Measurements from ENCODE around the gene PIEZO1. TPM values are rescaled to one million over a fixed set of nuclear protein-coding genes. Genes with fewer than 3 reads are reported as not detected.

PIEZO1 gene
- total RNA-seq, 4 donors from 2014 or later: 196 to 281 (median 206) TPM

DNA sequence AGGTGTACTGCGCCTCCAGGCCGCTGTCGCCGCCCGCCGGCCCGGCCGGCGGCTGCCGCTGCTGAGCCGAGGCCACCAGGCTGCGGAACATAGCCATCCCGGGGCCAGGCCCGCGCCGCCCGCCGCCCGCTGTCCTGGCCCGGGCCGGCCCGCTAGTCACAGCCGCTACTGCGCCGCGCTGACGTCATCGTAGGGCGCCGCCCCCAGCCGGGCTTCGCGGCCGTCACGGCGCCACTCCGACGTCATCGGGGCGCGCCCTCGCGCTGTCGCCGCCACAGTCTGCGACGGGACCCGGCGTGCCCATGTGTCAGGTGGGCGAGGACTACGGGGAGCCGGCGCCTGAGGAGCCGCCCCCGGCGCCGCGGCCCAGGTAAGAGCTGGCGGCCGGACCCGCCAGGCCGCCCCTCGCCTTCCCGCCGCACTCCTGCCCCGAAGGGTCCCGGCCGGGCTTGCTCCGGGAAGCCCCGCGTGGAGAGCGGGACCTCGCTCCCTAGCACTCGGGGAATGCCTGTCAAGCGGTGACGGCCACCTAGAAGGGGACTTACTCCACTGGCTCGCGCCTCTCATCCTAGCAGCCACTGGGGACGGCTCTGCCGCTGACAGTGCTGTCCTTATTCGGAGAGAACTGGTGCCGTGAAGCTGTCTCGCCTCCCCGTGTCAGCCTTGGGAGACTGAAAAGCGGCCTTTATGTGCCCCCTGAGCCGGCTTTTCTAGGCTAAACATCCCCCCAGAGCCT lies 78.6 kb downstream of the PIEZO1 start, which contains the start of the genes CTU2 and RNF166:
CTU2 (plus strand) TSS at position 275 of the 736 bp plus-strand sequence; CDS start at position 303, 28 bp downstream.
RNF166 (minus strand) TSS at position 180 of the 736 bp plus-strand sequence; CDS start at position 97, 83 bp downstream.
- peak; percentile 80 to 97 for DNase-seq (ENCODE audit: low spot score in 2 of 2)
- peak within 1 kb of the TSS; percentile 80 for H3K4me3 ChIP-seq (ENCODE audit: low read depth, poor library complexity, severe bottlenecking)
- intact Hi-C loops (cut with DNase I; ENCODE audit: low total_unique reads): no loop called here
- no peak for TF ChIP-seq POLR2A (IDR thresholded peaks at IDR 0.05)
- TF ChIP-seq, protein P1, sequence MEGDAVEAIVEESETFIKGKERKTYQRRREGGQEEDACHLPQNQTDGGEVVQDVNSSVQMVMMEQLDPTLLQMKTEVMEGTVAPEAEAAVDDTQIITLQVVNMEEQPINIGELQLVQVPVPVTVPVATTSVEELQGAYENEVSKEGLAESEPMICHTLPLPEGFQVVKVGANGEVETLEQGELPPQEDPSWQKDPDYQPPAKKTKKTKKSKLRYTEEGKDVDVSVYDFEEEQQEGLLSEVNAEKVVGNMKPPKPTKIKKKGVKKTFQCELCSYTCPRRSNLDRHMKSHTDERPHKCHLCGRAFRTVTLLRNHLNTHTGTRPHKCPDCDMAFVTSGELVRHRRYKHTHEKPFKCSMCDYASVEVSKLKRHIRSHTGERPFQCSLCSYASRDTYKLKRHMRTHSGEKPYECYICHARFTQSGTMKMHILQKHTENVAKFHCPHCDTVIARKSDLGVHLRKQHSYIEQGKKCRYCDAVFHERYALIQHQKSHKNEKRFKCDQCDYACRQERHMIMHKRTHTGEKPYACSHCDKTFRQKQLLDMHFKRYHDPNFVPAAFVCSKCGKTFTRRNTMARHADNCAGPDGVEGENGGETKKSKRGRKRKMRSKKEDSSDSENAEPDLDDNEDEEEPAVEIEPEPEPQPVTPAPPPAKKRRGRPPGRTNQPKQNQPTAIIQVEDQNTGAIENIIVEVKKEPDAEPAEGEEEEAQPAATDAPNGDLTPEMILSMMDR (IDR thresholded peaks at IDR 0.05): no peak
- 0% methylated on average over 5 to 7 of the region's 86 CpGs for WGBS, 2 donors

GRCh38 chr16:88705801-88706228 lies 79.2 kb downstream of the PIEZO1 start:
- no peak for TF ChIP-seq POLR2A (IDR thresholded peaks at IDR 0.05)
- TF ChIP-seq, protein P1 (IDR thresholded peaks at IDR 0.05): no peak
- 0 to 1% methylated on average over 10 to 43 of the region's 57 CpGs for WGBS, 2 donors
- DNase-seq (ENCODE audit: low spot score in 2 of 2): no peak
- peak overlapping the region; percentile 80 for H3K4me3 ChIP-seq (ENCODE audit: low read depth, poor library complexity, severe bottlenecking)
- intact Hi-C loops (cut with DNase I; ENCODE audit: low total_unique reads): no loop called here

GRCh38 chr16:88705076-88705684 lies 79.8 kb downstream of the PIEZO1 start:
- peak overlapping the region; percentile 80 for H3K4me3 ChIP-seq (ENCODE audit: low read depth, poor library complexity, severe bottlenecking)
- TF ChIP-seq, protein P1 (IDR thresholded peaks at IDR 0.05): no peak
- no peak for TF ChIP-seq POLR2A (IDR thresholded peaks at IDR 0.05)
- WGBS, 2 donors: 23 to 28% methylated on average over 9 of the region's 9 CpGs
- intact Hi-C loops (cut with DNase I; ENCODE audit: low total_unique reads): no loop called here
- no peak for DNase-seq (ENCODE audit: low spot score in 2 of 2)

DNA sequence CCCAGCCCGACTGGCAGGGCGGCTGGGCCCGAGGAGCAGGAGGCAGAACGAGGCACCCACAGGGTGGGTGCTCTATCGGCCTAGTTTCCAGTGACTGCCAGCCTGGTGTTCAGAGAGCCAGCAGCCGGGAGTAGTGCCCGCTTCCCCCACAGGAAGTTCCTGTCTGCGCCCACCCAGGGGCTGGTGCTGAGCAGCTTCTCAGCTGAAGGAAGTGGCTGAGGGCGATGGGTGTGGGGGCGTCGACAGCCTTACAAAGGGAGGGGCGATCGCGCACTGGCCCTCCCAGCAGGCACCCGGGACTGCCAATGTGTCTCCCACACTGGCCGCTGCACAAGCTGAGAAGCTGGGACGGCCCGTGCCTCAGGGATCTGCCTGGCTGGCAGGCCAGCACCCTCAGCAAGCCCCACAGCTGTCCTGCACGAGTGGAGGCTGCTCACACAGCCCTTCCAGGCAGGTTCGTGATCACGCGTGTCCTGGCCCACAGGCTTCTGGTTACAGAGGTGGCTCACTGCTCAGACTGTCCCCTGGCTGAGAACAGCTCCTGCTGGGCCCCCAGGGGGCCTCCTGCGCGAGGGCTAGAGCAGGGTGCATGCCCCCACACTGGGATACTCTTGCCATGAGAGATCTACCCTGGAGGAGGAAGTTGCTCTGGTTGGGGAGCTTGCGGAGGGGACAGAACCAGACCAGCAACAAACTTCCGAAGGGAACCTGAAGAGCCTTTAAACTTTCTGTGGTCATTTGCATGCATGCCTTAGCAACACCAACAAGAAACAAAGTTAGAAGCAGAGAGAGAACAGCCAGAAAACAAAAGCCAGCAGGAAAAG lies 81.3 kb downstream of the PIEZO1 start:
- DNase-seq (ENCODE audit: low spot score in 2 of 2): no peak
- H3K4me3 ChIP-seq (ENCODE audit: low read depth, poor library complexity, severe bottlenecking): no peak overlapping the region
- 48 to 61% methylated on average over 19 to 22 of the region's 26 CpGs for WGBS, 2 donors
- intact Hi-C loops (cut with DNase I; ENCODE audit: low total_unique reads): no loop called here
- TF ChIP-seq POLR2A (IDR thresholded peaks at IDR 0.05): no peak
- TF ChIP-seq, protein P1 (IDR thresholded peaks at IDR 0.05): no peak

DNA sequence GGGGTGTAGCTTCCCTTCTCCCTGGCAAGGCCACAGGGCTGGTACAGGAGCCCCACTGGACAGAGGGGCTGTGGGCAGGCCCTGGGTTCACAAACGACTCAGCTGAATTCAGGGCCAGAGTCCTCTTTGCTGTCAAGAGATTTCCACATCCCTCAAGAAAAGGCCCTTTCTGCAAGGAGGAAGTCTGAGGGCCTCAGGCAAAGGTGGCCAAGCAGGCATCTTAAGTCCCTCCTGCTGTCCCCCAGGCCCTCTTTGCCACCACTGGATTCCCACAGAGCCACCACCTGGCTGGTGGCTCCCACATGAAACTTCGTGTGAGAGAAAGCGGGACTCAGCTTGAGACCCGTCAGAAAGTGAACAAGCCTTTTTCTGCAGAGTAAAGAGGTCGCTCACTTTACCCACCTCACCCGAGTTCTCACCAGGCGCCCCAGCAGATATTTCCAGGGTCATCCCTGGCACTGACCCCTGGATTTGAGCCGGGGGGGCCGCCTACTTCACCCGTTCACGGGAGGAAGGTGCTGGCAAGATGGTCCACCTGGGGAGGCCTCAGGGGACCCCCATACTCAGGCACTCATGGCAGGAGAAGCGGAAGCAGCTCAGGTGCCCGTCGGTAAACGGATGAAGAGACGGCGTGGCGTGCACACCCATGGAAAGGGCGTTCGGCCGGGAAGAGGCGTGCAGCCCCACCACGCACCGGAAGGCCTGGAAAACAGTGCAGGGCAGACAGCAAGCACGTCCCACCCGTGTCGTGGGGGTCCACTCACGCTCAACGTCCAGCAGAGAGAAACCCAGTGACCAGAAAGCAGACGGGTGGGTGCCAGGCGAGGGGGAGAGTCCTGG lies 82.4 kb downstream of the PIEZO1 start:
- no peak for DNase-seq (ENCODE audit: low spot score in 2 of 2)
- no peak overlapping the region for H3K4me3 ChIP-seq (ENCODE audit: low read depth, poor library complexity, severe bottlenecking)
- WGBS, 2 donors: 81 to 82% methylated on average over 31 of the region's 31 CpGs
- TF ChIP-seq POLR2A (IDR thresholded peaks at IDR 0.05): no peak
- TF ChIP-seq, protein P1 (IDR thresholded peaks at IDR 0.05): no peak
- intact Hi-C loops (cut with DNase I; ENCODE audit: low total_unique reads): no loop called here

All from lower leg skin (tissue), 4 donors.